NT2/D1 (cell line): ENCODE results near the gene KIAA1549.

Source experiments
- SUZ12 ChIP-seq: IDR thresholded peaks from 2 replicates; pipeline ENCODE4 v1.6.1; 2011; ENCODE audit not compliant: insufficient read length, insufficient read depth; ENCODE audit errors: extremely low read depth
- YY1 ChIP-seq: IDR thresholded peaks from 2 replicates; pipeline ENCODE4 v1.6.1; 2011; ENCODE audit not compliant: insufficient read length, insufficient read depth
- ZNF274 ChIP-seq: IDR thresholded peaks from 2 replicates; pipeline ENCODE4 v1.6.1; 2011; ENCODE audit warnings: mild to moderate bottlenecking, low read depth, low read length

GRCh38 chr7:138974675-138975292, 6.4 kb downstream of the KIAA1549 start:
- TF ChIP-seq YY1 (no peak), ZNF274 (no peak), SUZ12 (no peak)
